Right lobe of liver (tissue), 6 donors: ENCODE data around the gene RASSF5. TPM values are rescaled to one million over a fixed set of nuclear protein-coding genes. Genes with fewer than 3 reads are reported as not detected.

Experiments
- ATAC-seq, 4 donors: fragments of 200-7000 bp; cut with Tn5 transposase; one replicate each; pipeline ENCODE4 v1.9.1; 2020; ENCODE audit warnings: mild to moderate bottlenecking in 4 of 4, moderate library complexity in 4 of 4
- DNase-seq, 3 donors: peaks; one replicate each; pipeline ENCODE4 v3.0.0-alpha.2; 2020
- H3K27ac ChIP-seq, 3 donors: fragments of 200-600 bp; one replicate each; pipeline ENCODE4 v1.8.0; 2022
- H3K27me3 ChIP-seq, 2 donors: fragments of 200-600 bp; one replicate each; pipeline ENCODE4 v1.8.0; 2022
- H3K36me3 ChIP-seq, 4 donors: fragments of 200-600 bp; sonication (generic) in 1 of 4; one replicate each; pipeline versions ENCODE4 v1.5.1 to v1.8.0; 2017 to 2022; ENCODE audit warnings: control low read depth in 1 of 4
- H3K4me1 ChIP-seq, 4 donors: fragments of 200-600 bp; sonication (generic) in 1 of 4; one replicate each; pipeline versions ENCODE4 v1.5.1 to v1.8.0; 2017 to 2022; ENCODE audit warnings: control low read depth in 1 of 4
- H3K4me3 ChIP-seq, 3 donors: fragments of 200-600 bp; one replicate each; pipeline ENCODE4 v1.8.0; 2022
- H3K9me3 ChIP-seq, 4 donors: fragments of 200-600 bp; sonication (generic) in 1 of 4; one replicate each; pipeline versions ENCODE4 v1.5.1 to v1.8.0; 2017 to 2022; ENCODE audit warnings: control low read depth in 1 of 4
- POLR2A ChIP-seq: fragments of 450-650 bp; IDR thresholded peaks from one replicate; pipeline ENCODE4 v1.6.1; 2017; ENCODE audit warnings: antibody characterized with exemption, mild to moderate bottlenecking
- WGBS: methylation state at CpG from one replicate; pipeline ENCODE4 v1.1.6; 2018; ENCODE audit warnings: low coverage, low lambda C conversion rate; ENCODE audit not compliant: insufficient coverage; ENCODE audit errors: missing lambda C conversion rate; 5-methylcytosine and 5-hydroxymethylcytosine counted together
- intact Hi-C, 2 donors: fragments of 100-400 bp; cut with DNase I; formaldehyde crosslinking; loops; one replicate each; pipeline versions ENCODE4 v1.11.2 to v1.14.1; 2022
- total RNA-seq, 6 experiments: library from RNA; depleted of rRNA in 2 of 6; stranded (reverse); fragments of >200 nt in 2 of 6; fragmentation: NEBNext Ultra II Directional in 3 of 6; extraction: Animal tissue kit (Norgen Biotek cat#: 25700) in 3 of 6; gene quantifications; one replicate each; pipeline versions ENCODE4 v1.1.0 to v1.2.4, GENCODE V29; 2016 to 2023
- TF ChIP-seq, protein P1 (sequence below), 4 donors: fragments of 200-600 bp in 3 of 4; fragments of 450-650 bp in 1 of 4; IDR thresholded peaks; one replicate each; pipeline versions ENCODE4 v1.5.1 to v1.8.0; 2016 to 2022; ENCODE audit warnings: antibody characterized with exemption in 4 of 4, mild to moderate bottlenecking in 2 of 4
- donor health status: DM: no; HTN: yes; CAD: no.
- donor health status: DM: no; HTN: no; CAD: no.
- donor health status: DM: no; HTN: no; CAD: no.
- donor health status: DM: no; HTN: yes; CAD: no.
- donor health status: DM: no; HTN: yes; CAD: no.

The RASSF5 gene
- total RNA-seq, 6 experiments from 2014 or later: 8.1 to 18.8 (median 12.6) TPM

DNA sequence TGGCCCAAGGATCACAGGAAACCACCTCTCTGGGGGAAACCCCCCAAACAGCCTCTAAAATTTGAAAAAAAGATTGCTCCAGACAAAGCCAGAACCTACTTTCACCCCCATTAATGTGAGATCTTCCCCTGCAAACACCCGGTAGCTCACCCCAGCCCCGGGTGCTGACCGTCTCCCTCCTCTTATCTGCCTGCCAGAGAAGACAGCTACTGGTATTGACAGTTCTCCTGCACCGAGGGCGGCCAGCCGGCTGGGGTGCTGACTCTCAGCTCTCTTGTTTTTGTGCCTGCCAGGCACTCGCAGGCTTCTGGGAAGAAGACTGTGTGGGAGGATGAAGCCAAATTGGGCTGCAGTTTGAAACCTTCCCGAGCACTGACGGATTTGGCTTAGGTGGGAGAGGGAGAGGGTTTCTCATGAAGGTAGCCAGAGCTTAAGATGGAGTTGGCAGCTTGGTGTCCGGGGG, 48.2 kb downstream of the RASSF5 start:
- TF ChIP-seq, protein P1, sequence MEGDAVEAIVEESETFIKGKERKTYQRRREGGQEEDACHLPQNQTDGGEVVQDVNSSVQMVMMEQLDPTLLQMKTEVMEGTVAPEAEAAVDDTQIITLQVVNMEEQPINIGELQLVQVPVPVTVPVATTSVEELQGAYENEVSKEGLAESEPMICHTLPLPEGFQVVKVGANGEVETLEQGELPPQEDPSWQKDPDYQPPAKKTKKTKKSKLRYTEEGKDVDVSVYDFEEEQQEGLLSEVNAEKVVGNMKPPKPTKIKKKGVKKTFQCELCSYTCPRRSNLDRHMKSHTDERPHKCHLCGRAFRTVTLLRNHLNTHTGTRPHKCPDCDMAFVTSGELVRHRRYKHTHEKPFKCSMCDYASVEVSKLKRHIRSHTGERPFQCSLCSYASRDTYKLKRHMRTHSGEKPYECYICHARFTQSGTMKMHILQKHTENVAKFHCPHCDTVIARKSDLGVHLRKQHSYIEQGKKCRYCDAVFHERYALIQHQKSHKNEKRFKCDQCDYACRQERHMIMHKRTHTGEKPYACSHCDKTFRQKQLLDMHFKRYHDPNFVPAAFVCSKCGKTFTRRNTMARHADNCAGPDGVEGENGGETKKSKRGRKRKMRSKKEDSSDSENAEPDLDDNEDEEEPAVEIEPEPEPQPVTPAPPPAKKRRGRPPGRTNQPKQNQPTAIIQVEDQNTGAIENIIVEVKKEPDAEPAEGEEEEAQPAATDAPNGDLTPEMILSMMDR (IDR thresholded peaks at IDR 0.05): no peak
- Histone ChIP-seq H3K4me3 (no peak overlapping the region), H3K9me3 (no peaks in the 10 kb centered on the region), H3K27me3 (no peaks in the 10 kb centered on the region), H3K36me3 (no peaks in the 10 kb centered on the region), H3K27ac (peak overlapping the region in 1 of 3 donors; percentile 11), H3K4me1 (peaks cover 0 to 60% (median 21%) of the 10 kb centered on the region in 4 donors)
- intact Hi-C loops: no loop called here
- ATAC-seq: peak; percentile 53 to 69 (median 65)
- peak; percentile 69 to 79 (median 77) for DNase-seq
- 9% methylated on average over 9 of the region's 10 CpGs for WGBS

DNA sequence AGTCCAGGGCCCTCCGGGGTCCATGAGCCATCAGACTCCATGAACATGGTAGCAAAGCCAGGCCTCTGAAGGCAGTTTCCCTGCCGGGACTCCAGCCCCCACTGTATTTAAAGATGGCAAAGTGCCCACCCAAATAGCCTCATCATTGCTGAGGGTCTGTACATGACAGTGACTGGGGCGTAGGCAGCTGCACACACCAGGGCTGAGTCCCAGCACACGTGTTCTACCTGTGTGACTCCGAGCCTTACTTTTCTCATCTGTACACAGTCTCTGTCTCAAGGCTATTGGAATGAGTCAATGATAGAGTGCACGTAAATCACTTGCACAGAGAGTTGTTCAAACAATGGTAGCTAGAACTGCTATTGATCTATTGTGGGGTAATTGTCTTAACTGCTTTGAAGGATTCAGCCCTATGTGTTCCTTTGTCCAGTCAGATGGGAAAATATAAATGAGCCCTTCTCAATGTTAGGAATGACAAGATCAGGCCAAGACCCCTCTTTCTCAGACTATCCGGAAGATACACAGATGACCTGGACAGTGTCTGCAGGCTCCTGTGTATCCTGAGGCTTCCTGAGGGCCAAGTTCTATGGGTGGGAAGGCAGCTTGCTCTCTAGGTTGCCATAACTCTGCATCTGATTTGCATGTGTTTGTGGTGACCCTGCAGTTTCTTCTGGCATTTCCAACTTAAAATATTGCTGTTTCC, 48.9 kb downstream of the RASSF5 start:
- Histone ChIP-seq H3K36me3 (no peaks in the 10 kb centered on the region), H3K27ac (peak overlapping the region in 1 of 3 donors; percentile 11), H3K4me1 (peaks cover 0 to 67% (median 22%) of the 10 kb centered on the region in 4 donors), H3K27me3 (no peaks in the 10 kb centered on the region), H3K9me3 (no peaks in the 10 kb centered on the region), H3K4me3 (peak overlapping the region in 1 of 3 donors; percentile 62)
- 10% methylated on average over 2 of the region's 7 CpGs for WGBS
- TF ChIP-seq POLR2A: no peak
- TF ChIP-seq, protein P1 (IDR thresholded peaks at IDR 0.05): no peak
- DNase-seq: no peak
- intact Hi-C loops: no loop called here
- ATAC-seq: peak in 3 of 4 donors; percentile 5 to 59 (median 34)

DNA sequence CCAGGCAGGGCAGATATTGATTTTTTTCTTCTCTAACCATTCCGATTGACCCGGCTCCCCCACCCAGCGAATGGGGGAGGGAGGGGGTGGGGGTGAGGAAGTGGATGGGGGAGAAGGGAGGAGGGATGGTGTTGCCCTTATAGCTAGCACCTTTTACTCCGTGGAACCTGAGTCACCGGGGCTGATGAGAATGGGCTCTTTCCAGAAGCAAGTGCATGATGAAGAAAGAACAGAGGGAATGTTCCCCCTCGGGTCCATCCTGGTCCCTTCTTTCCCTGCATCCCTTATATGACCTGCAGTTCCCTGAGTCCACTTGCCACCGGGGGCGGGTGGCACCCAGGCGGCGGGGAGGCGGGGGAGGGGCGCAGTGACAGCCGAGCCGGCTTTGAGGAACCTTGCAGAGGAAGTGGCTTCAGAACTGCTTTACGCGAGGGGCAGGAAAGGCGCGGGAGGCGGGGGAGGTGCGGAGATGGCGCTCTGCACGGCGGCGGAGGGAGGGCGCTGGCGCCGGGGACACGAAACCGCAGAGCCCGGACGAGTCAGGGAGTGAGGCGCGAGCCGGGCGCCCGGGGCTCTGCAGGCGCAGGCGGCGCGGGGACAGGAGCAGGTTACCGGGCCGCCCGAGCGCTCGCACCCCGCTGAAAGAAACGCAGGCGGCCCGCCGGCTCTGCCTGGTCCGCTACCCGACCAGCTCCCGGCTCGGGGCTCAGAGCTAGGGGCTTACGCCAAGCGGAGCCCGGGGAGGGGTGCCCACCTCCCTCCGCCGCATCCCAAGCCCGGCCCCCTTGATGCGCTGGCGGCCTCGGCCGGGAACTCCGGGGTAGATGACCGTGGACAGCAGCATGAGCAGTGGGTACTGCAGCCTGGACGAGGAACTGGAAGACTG, 49.7 kb downstream of the RASSF5 start:
- H3K4me3 ChIP-seq: peak overlapping the region; percentile 38 to 62 (median 45)
- DNase-seq (peak; percentile 81 to 90 (median 88)), ATAC-seq (peak; percentile 55 to 76 (median 70))
- intact Hi-C loops: no loop called here
- H3K4me1 ChIP-seq: peaks cover 0 to 75% (median 24%) of the 10 kb centered on the region in 4 donors
- H3K27me3 ChIP-seq: no peaks in the 10 kb centered on the region
- H3K27ac ChIP-seq: peak overlapping the region; percentile 49 to 75 (median 70)
- no peaks in the 10 kb centered on the region for H3K36me3 ChIP-seq
- peak; percentile 54 for TF ChIP-seq POLR2A
- TF ChIP-seq, protein P1 (IDR thresholded peaks at IDR 0.05): no peak
- WGBS: 20% methylated on average over 22 of the region's 67 CpGs
- no peaks in the 10 kb centered on the region for H3K9me3 ChIP-seq

DNA sequence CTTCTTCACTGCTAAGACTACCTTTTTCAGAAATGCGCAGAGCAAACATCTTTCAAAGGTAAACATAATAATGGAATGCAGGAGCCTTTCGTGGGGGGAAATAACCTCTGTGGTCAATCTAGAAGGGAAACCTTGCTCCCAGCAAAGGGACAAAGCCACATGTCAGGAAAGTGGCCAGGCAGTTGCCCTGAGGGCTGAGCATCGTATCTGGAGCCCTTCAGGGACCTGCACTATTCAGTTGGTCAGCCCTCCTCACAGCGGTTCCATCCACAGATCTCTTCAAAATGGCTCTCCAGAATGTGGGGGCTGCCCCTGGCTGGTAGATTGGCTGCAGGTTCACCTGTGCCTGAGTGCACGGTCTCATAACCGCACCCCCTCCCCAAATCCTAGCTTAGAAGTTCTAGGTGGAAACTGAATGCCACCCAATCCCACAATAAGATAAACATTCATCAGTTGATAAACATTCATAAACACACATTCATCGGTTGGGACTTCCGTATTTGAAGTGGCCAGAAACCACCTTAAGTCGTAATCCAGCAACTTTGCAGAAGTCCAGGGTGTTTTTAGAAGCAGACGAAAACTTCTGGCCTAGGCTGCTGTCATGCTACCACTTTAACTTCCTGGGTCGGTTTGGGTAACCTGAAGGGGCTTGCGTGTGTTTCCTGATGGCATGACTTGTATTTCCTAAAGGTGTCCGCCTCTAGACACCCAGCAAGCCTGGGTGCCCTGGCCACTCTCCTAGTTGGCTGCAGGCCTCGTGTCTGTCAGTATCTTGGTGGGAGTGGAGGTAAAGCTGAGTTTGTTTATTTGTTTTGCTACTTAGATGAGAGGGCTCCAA, 50.5 kb downstream of the RASSF5 start:
- Histone ChIP-seq H3K4me3 (peak overlapping the region; percentile 38 to 62 (median 45)), H3K36me3 (no peaks in the 10 kb centered on the region), H3K9me3 (no peaks in the 10 kb centered on the region), H3K4me1 (peaks cover 0 to 77% (median 24%) of the 10 kb centered on the region in 4 donors), H3K27me3 (no peaks in the 10 kb centered on the region), H3K27ac (peak overlapping the region; percentile 38 to 75 (median 70))
- DNase-seq: no peak
- ATAC-seq: peak; percentile 5 to 11 (median 7)
- intact Hi-C loops: no loop called here
- TF ChIP-seq, protein P1 (IDR thresholded peaks at IDR 0.05): no peak
- no peak for TF ChIP-seq POLR2A
- 28% methylated on average over 11 of the region's 14 CpGs for WGBS
